ENCODE results near the gene KIAA1755.
"Not testable (repeated sequence)": the region's sequence is repeated elsewhere in the genome, so short reads cannot be mapped to it uniquely, and the experiment has no call there.

KIAA1755 gene

DNA sequence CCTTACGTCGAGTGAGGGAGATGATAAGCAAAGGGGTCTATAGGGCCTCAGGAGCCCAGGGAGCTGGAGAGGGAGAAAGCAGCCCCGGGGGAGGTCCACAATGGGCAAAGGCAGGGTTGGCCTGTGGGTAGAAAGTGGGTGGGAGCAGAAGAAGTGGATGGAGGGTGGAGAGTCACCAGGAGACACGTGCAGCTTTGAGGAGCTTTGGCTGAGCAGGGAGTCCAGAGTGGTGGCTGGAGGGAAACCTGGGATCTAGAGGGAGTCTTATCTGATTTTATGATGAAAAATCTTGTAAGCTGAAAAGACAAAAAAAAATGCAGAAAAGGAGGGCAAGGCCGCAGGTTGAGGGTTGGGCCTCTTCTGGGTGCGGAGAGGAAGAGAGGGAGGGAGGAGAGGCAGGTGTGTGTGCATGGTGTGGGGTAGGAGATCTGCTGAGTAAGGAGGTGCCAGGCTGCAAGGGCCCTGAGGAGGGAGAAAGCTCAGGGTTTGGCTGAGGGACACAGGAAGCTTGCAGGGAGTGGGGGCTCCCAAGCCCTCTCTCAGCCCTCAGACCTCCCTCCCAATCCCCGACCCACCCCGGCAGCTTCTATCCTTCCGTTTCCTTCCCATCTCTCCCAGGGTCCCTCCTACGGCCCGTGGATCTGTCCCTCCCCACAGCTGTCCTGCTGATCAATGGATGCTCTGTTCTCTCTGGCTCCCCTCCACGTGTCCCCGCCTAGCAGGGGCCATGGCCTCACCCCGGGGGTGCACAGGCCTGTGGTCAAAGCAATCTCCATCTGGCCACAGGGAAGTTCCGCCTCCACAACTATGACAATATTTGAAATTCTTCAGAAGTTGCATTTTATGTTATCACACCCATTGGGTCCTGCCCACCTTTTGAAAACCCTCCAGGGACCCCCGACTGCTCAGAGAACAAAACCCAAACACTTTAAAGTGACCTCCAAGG is 26.3 kb upstream of the KIAA1755 start:
- no peak for DNase-seq (ENCODE audit: low spot score)

- DNase-seq (ENCODE audit: low spot score) = no peak
Observed at GRCh38 chr20:38284893-38285444, 24.4 kb upstream of the KIAA1755 start.

DNA sequence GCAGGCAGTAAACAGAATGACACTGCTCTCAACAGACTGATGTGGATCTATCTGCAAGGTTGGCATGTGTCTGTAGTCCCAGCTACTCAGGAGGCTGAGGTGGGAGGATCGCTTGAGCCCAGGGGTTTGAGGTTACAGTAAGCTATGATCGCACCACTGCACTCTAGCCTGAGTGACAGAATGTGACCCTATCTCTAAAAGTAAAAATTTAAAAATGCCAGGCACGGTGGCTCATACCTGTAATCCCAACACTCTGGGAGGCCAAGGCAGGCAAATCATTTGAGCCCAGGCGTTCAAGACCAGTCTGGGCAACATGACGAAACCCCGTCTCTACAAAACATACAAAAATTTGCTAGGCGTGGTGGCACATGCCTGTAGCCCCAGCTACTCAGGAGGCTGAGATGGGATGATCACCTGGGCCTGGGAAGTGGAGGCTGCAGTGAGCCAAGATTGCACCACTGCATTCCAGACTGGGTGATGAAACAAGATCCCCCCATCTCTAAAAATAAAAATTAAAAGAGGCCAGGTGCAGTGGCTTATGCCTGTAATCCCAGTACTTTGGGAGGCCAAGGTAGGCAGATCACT is 23.6 kb upstream of the KIAA1755 start:
- not testable (repeated sequence) for DNase-seq (ENCODE audit: low spot score)

- DNase-seq (ENCODE audit: low spot score) = no peak
Observed at GRCh38 chr20:38283236-38283635, 22.7 kb upstream of the KIAA1755 start.

- DNase-seq (ENCODE audit: low spot score) = not testable (repeated sequence)
Observed at GRCh38 chr20:38281176-38281915, 20.8 kb upstream of the KIAA1755 start.

- no peak for DNase-seq (ENCODE audit: low spot score)
Observed at GRCh38 chr20:38278763-38279162, 18.2 kb upstream of the KIAA1755 start.

DNA sequence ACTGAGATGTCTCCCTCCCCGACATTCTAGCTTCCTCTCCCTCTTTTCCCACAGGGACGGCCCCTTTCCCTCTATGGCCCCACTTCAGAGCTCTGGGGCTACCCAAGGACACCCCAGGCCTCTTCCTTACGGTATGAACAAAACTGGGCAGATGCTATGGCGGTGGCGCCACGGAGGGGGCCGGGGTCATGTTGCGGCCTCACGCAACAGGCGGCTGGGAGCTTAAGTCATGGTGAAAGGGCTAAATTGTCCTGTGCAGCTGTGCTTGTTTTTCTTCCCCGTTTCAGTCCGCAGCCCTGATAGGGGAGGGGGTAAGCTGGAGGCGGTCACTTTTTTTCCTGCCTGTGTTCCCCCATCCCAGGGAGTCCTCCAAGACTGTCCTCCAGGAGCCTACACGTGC is 17.6 kb upstream of the KIAA1755 start:
- no peak for DNase-seq (ENCODE audit: low spot score)

GRCh38 chr20:38277691-38278090 is 17.2 kb upstream of the KIAA1755 start:
- no peak for DNase-seq (ENCODE audit: low spot score)

GRCh38 chr20:38277285-38277684 is 16.8 kb upstream of the KIAA1755 start:
- no peak for DNase-seq (ENCODE audit: low spot score)

GRCh38 chr20:38275815-38276550 is 15.4 kb upstream of the KIAA1755 start:
- DNase-seq (ENCODE audit: low spot score) = no peak

GRCh38 chr20:38272961-38273360 is 12.4 kb upstream of the KIAA1755 start:
- peak; percentile 73 for DNase-seq (ENCODE audit: low spot score)

GRCh38 chr20:38272398-38272797 is 11.9 kb upstream of the KIAA1755 start:
- no peak for DNase-seq (ENCODE audit: low spot score)

GRCh38 chr20:38271608-38272120 is 11.1 kb upstream of the KIAA1755 start:
- DNase-seq (ENCODE audit: low spot score) = no peak

GRCh38 chr20:38270869-38271605 is 10.5 kb upstream of the KIAA1755 start:
- peak; percentile 93 for DNase-seq (ENCODE audit: low spot score)

- DNase-seq (ENCODE audit: low spot score) = no peak
Observed at GRCh38 chr20:38269715-38270114, 9.2 kb upstream of the KIAA1755 start.

- DNase-seq (ENCODE audit: low spot score) = no peak
Observed at GRCh38 chr20:38269040-38269439, 8.5 kb upstream of the KIAA1755 start.

GRCh38 chr20:38267901-38268514 is 7.5 kb upstream of the KIAA1755 start:
- DNase-seq (ENCODE audit: low spot score) = no peak

DNA sequence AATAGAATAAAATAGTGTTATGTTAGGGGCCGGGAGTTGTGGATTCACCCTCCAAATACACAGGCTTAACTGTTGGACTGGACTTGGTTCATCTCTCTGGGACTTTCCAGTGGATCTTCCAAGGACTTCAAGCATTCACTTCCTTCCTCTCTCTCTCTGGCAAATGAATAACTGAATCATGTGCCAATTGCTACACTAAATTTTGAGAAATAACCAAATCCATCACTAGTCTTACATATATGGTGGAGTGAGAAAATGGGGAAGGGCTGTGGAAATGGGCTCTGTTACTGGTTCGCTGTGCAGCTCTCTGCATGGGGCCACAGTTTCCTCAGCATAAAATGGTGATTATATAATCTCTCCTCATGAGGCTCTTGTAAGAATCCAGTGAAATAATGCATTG is 6.8 kb upstream of the KIAA1755 start:
- DNase-seq (ENCODE audit: low spot score) = no peak

- DNase-seq (ENCODE audit: low spot score) = no peak
Observed at GRCh38 chr20:38266426-38266825, 5.9 kb upstream of the KIAA1755 start.

DNA sequence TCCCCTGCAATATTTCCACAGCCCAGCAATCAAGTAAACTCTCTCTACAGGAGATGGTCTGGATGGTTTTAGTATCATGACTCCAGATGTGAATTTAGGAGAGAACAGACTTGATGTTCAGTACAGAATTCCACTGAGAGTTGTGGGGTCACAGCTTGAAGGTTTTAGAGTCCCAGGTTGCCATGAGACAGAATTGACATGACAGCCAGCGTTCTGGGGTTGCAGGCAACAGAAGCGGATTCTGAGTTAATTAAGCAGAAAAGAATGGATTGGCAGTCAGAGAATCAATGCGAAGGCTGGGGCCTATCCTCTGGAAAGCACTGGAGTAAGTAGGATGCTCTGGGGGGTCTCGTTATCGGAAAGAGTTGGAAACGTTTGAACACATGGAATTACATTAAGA is 2.4 kb upstream of the KIAA1755 start:
- DNase-seq (ENCODE audit: low spot score) = no peak

DNA sequence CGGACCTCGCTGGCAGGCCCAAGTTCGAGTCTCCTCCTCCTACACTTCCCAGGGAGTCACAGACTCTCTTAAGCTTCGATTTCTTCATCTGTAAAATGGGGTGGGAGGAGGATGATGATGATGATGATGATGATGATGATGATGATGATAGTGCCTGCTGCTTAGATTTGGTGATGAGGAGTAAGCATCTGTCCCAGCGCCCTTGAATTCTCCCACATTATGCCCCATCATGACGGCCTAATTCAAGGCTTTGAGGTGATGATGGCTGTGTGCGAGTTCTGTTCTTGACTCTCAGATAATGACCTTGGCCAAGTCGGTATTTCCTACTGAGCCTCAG is 487 bp upstream of the KIAA1755 start:
- DNase-seq (ENCODE audit: low spot score) = no peak

Data from hepatic stellate cell (primary cell).